ENCODE measurements around the gene NOP53.
"Not testable (repeated sequence)": the region's sequence is repeated elsewhere in the genome, so short reads cannot be mapped to it uniquely, and the experiment has no call there.

Gene NOP53

GRCh38 chr19:47778049-47778953 lies 33.0 kb downstream of the NOP53 start, which contains the start of gene SELENOW:
Gene SELENOW (plus strand): TSS chr19:47778703. CDS start chr19:47778786, 83 bp downstream.
- peak; percentile 78 for DNase-seq

DNA sequence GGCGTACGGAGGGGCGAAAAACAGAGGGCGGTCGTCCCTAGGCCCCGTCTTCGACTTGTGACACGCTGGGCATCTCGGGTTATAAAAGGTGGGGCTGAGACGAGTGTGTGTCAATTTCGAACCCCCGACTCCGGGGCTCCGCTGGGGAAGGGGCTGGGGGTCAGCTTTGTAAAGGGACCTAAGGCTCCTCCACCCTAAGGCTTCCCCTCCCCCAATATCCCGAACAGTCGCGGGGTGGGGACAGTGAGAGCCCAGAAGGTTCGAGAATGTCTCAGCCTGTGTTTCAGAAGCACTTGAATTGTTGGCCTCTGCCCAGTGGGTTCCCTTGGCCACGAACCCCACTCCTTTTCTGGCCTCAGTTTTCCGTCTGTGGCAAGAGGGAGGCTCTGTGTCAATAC lies 33.6 kb downstream of the NOP53 start:
- peak; percentile 30 for DNase-seq

GRCh38 chr19:47779524-47780214 lies 34.3 kb downstream of the NOP53 start:
- no peak for DNase-seq

- DNase-seq = no peak
Measured at GRCh38 chr19:47780215-47780551, 34.8 kb downstream of the NOP53 start.

DNA sequence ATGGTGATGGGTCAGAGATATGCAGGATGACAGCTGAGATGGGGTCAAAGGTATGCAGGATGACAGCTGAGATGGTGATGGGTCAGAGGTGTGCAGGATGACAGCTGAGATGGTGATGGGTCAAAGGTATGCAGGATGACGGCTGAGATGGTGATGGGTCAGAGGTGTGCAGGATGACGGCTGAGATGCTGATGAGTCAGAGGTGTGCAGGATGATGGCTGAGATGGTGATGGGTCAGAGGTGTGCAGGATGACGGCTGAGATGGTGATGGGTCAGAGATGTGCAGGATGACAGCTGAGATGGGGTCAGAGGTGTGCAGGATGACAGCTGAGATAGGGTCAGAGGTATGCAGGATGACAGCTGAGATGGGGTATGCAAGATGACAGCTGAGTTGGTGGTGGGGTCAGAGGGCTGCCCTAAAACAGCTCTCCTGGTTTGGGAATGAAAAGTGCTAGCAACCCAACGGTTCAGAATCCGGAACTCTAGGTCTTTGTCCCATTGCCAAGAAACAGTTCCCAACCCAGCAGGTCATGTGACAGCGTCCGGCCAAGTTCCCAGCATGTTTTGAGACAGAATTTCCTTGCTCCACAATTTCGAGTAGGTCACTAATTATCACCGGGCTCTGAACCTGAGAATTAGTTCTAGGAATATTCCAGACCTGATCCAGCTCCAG lies 36.4 kb downstream of the NOP53 start:
- no peak for DNase-seq

DNA sequence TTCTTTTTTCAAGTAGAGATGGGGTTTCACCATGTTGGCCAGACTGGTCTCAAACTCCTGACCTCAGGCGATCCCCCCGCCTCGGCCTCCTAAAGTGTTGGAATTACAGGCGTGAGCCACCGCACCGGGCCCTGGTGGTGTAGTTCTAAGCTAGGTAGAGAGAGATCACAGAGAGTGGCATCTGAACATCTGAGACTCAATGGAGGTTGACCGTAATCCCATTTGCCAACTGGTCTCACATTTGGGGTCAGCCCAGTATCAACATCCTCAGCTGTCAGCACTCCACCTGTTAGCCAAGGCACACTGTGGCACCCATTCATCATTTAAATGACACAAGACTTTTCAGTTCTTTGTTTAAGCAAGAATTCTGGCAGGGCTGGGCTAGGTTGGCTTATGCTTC lies 41.2 kb downstream of the NOP53 start:
- no peak for DNase-seq

- not testable (repeated sequence) for DNase-seq
Measured at GRCh38 chr19:47787307-47787706, 42.0 kb downstream of the NOP53 start.

DNA sequence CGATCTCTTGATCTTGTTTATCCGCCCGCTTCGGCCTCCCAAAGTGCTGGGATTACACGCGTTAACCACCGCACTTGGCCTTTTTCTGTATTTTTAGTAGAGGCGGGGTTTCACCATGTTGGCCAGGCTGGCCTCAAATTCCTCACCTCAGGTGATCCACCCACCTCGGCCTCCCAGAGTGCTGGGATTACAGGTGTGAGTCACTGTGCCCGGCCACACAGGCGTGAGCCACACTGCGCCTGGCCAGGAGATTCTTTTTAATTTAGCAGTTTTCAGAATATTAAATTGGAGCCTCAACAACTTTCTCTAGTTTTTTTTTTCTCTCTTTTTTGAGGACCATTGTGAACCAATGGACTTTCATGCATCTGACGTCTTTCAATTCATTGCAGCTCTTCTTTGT lies 44.5 kb downstream of the NOP53 start:
- DNase-seq = not testable (repeated sequence)

GRCh38 chr19:47790398-47790814 lies 45.1 kb downstream of the NOP53 start:
- DNase-seq = peak; percentile 89

DNA sequence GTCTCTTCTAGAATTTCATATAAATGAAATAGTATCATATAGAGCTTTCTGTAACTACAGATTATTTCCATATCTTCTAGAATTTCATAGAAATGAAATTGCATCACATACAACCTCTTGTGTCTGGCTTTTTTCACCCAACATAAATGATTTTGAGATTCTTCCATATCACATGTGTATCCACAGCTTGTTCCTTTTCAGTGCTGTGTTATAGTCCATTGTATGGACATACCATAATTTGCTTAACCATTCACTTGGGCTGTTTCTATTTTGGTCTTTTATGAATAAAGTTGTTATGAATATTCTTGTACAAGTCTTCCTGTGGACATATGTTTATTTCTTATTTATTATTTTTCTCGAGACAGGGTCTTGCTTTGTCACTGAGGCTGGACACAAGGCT lies 47.3 kb downstream of the NOP53 start:
- DNase-seq = no peak

GRCh38 chr19:47794526-47794925 lies 49.2 kb downstream of the NOP53 start:
- no peak for DNase-seq

DNA sequence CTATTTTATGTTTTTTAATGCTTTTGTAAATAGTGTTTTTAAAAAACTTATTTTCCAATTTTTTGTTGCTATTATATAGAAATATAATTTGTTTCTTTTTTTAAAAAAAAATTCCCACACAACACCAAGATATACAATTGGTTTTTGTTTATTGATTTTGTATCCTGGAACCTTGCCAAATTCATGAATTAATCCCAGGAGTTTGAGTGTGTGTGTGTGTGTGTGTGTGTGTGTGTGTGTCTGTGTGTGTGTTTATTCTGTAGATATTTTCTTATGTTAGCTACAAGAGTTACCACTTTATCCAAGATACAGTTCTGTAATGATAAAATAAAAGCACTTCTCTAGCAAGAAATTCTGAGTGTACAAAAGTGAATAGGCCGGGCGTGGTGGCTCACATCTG lies 51.4 kb downstream of the NOP53 start:
- no peak for DNase-seq

- no peak for DNase-seq
Measured at GRCh38 chr19:47797996-47798903, 52.9 kb downstream of the NOP53 start.

- DNase-seq = no peak
Measured at GRCh38 chr19:47798904-47799266, 53.5 kb downstream of the NOP53 start.

- DNase-seq = no peak
Measured at GRCh38 chr19:47801270-47801669, 55.9 kb downstream of the NOP53 start.

DNA sequence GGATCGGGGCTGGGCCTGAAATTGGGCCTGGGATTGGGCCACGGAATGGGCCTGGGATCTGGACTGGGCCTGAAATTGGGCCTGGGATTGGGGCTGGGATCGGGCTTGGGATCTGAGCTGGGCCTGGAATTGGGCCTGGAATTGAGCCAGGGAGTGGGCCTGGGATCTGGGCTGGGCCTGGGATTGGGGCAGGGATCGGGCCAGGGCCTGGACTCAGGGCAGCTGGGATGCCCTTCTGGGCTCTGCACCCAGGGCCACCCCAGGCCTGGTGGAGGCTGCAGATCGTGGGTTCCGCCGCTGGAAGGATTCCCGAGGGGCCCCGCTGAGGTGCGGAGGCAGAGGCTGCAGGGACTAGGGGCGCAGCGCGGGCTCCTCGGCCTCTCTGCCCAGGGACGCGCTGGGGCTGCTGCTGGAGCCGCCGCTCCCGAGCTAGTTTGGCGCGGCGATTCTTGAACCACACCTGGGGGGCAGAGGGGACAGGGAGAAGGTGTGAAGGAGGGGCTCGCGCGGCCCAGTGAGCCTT lies 57.2 kb downstream of the NOP53 start:
- no peak for DNase-seq

- DNase-seq = not testable (repeated sequence)
Measured at GRCh38 chr19:47803148-47803547, 57.8 kb downstream of the NOP53 start.

DNA sequence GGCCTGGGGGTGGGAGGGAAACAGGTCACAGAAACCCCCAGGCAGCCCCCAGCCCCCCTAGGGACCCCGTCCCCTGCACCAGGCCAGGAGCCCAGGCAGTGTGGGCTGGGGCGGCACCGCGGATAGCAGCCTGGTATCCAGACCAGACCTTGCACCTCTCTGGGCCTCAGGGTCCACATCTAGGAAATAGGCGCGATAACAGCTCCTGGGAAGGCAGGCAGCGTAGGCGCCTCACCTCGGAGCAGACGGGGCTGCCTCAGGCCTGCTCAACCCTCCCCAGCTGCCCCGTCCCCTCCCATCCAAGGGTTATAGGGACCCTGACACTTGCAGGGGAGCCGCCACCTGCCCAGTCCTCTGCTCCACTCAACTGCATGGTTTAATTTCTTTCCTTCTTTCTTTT lies 58.3 kb downstream of the NOP53 start:
- not testable (repeated sequence) for DNase-seq

DNA sequence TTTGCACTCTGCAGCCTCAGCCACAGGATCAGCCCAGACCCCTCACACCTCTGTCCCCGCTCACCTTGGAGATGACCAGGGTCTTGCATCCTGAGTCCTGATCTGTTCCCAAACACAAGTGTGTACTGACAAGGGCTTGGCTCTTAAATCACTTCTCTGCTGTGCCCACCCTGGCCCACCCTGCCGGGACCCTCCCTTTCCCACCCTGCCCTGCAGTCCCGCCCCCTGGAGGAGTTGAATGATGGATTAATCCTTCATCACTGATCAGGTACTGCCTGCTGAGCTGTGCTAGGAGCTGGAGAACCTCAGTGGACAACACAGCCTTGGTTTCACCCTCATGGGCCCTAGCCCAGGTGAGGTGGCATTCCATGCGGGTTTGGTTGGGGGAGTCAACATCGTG lies 59.1 kb downstream of the NOP53 start, which contains the start of gene TPRX1:
TPRX1 (minus strand) TSS at position 101 of the 400 bp plus-strand sequence; CDS start at position 89, 12 bp downstream.
- not testable (repeated sequence) for DNase-seq

GRCh38 chr19:47805313-47805712 lies 60.0 kb downstream of the NOP53 start:
- no peak for DNase-seq

DNA sequence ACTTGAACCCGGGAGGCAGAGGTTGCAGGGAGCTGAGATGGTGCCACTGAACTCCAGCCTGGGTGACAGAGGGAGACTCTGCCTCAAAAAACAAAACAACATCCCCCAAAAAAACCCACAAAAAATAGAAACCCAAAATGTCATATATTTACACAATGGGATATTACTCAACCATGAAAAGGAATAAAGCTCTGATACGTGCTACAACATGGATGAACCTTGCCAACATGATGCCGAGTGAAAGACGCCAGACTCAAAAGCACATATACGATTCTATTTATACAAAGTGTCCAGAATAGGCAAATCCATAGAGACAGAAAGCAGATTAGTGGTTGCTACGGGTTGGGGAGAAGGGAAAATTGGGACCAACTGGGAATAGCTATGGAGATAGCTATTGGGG lies 61.1 kb downstream of the NOP53 start:
- DNase-seq = no peak

All from hematopoietic multipotent progenitor cell treated with erythropoietin and hydrocortisone succinate and interleukin-3 and kit ligand, for 6 days (in vitro differentiated cells).